H1 (cell line): ENCODE results near the gene BLTP3B.

ENCODE experiments used
- CEBPB ChIP-seq: IDR thresholded peaks from 2 replicates; pipeline ENCODE4 v1.6.1; 2012; ENCODE audit warnings: low read depth, low read length
- EGR1 ChIP-seq: IDR thresholded peaks from 2 replicates; pipeline ENCODE4 v1.6.1; 2011; ENCODE audit warnings: low read depth, low read length, borderline replicate concordance
- GABPA ChIP-seq: IDR thresholded peaks from 2 replicates; pipeline ENCODE4 v1.6.1; 2011; ENCODE audit warnings: mild to moderate bottlenecking, low read length, moderate library complexity, borderline replicate concordance; ENCODE audit not compliant: insufficient read depth
- HDAC2 ChIP-seq, 2 experiments: fragments of 300-600 bp in 1 of 2; sonication (generic) in 1 of 2; IDR thresholded peaks; 2 replicates each; pipeline ENCODE4 v1.6.1; 2011 to 2012; ENCODE audit warnings: low read depth in 2 of 2, low read length in 2 of 2, mild to moderate bottlenecking in 2 of 2, moderate library complexity in 2 of 2, borderline replicate concordance in 1 of 2, inconsistent platforms in 1 of 2
- JUND ChIP-seq: IDR thresholded peaks from 2 replicates; pipeline ENCODE4 v1.6.1; 2011; ENCODE audit warnings: mild to moderate bottlenecking, improper control_type of control experiment, low read length
- MAFK ChIP-seq: IDR thresholded peaks from 2 replicates; pipeline ENCODE4 v1.6.1; 2012; ENCODE audit warnings: low read depth, mild to moderate bottlenecking, improper control_type of control experiment, low read length
- POLR2A ChIP-seq, 2 experiments: IDR thresholded peaks; 1 replicate in 1 of 2; 2 replicates in 1 of 2; pipeline ENCODE4 v1.6.1; 2011; ENCODE audit warnings: low read depth in 2 of 2, low read length in 2 of 2, mild to moderate bottlenecking in 2 of 2; ENCODE audit errors: control extremely low read depth in 1 of 2
- TAF1 ChIP-seq: IDR thresholded peaks from 2 replicates; pipeline ENCODE4 v1.6.1; 2011; ENCODE audit warnings: mild to moderate bottlenecking, low read depth, low read length
- YY1 ChIP-seq: IDR thresholded peaks from 2 replicates; pipeline ENCODE4 v1.6.1; 2011; ENCODE audit warnings: low read depth, mild to moderate bottlenecking, low read length
- TF ChIP-seq, protein P1 (sequence below), 3 experiments: IDR thresholded peaks; 1 replicate in 2 of 3; 2 replicates in 1 of 3; pipeline versions ENCODE4 v1.5.1 to v1.6.1; 2011; ENCODE audit warnings: low read length in 3 of 3, mild to moderate bottlenecking in 3 of 3, inconsistent platforms in 2 of 3, low read depth in 1 of 3, moderate library complexity in 1 of 3; ENCODE audit not compliant: insufficient read depth in 1 of 3; ENCODE audit errors: control extremely low read depth in 1 of 3
- TF ChIP-seq, protein P2 (sequence below): IDR thresholded peaks from 2 replicates; pipeline ENCODE4 v1.6.1; 2012; ENCODE audit warnings: low read length, inconsistent platforms
- TF ChIP-seq, protein P3 (sequence below): IDR thresholded peaks from 2 replicates; pipeline ENCODE4 v1.6.1; 2012; ENCODE audit warnings: inconsistent platforms

DNA sequence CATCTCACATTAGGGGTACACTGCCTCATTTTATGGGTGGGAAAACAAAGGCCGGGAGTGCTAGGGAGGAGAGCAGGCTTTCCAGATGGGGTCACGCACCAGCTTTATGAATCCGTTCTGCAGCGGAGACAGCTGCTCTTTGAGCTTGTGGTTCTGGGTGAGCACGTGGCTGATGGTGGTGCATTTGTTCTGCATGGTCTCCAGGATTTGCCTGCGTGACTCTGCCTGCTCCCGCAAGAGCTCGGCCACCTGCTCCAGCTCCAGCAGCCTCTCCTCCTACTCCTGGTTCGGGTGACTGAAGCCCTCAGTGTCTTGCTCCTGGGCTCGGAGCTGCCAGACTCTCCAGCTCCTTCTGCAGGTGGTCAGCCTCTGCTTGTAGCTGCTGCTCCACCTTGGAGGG, 23.6 kb upstream of the BLTP3B start:
- no peak for TF ChIP-seq TAF1
- no peak for TF ChIP-seq YY1
- TF ChIP-seq, protein P1, sequence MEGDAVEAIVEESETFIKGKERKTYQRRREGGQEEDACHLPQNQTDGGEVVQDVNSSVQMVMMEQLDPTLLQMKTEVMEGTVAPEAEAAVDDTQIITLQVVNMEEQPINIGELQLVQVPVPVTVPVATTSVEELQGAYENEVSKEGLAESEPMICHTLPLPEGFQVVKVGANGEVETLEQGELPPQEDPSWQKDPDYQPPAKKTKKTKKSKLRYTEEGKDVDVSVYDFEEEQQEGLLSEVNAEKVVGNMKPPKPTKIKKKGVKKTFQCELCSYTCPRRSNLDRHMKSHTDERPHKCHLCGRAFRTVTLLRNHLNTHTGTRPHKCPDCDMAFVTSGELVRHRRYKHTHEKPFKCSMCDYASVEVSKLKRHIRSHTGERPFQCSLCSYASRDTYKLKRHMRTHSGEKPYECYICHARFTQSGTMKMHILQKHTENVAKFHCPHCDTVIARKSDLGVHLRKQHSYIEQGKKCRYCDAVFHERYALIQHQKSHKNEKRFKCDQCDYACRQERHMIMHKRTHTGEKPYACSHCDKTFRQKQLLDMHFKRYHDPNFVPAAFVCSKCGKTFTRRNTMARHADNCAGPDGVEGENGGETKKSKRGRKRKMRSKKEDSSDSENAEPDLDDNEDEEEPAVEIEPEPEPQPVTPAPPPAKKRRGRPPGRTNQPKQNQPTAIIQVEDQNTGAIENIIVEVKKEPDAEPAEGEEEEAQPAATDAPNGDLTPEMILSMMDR (IDR thresholded peaks at IDR 0.05; ENCODE audit: control extremely low read depth in 1 of 3, insufficient read depth in 1 of 3, low read depth in 1 of 3, low read length in 3 of 3) = no peak
- TF ChIP-seq CEBPB = no peak
- TF ChIP-seq, protein P2, sequence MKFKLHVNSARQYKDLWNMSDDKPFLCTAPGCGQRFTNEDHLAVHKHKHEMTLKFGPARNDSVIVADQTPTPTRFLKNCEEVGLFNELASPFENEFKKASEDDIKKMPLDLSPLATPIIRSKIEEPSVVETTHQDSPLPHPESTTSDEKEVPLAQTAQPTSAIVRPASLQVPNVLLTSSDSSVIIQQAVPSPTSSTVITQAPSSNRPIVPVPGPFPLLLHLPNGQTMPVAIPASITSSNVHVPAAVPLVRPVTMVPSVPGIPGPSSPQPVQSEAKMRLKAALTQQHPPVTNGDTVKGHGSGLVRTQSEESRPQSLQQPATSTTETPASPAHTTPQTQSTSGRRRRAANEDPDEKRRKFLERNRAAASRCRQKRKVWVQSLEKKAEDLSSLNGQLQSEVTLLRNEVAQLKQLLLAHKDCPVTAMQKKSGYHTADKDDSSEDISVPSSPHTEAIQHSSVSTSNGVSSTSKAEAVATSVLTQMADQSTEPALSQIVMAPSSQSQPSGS = no peak
- TF ChIP-seq MAFK = no peak
- no peak for TF ChIP-seq HDAC2 (IDR thresholded peaks at IDR 0.05; ENCODE audit: borderline replicate concordance in 1 of 2, low read depth in 2 of 2, low read length in 2 of 2)
- TF ChIP-seq POLR2A (IDR thresholded peaks at IDR 0.05; ENCODE audit: control extremely low read depth in 1 of 2, low read depth in 2 of 2, low read length in 2 of 2) = no peak
- TF ChIP-seq, protein P3, sequence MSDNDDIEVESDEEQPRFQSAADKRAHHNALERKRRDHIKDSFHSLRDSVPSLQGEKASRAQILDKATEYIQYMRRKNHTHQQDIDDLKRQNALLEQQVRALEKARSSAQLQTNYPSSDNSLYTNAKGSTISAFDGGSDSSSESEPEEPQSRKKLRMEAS = no peak
- no peak for TF ChIP-seq JUND
- TF ChIP-seq EGR1 = no peak
- no peak for TF ChIP-seq GABPA
